NCI-H748 treated with DMSO at 0.1 percent for 48 hours (cell line): ENCODE results near the gene NINJ2.
"Not testable (repeated sequence)": the region's sequence is repeated elsewhere in the genome, so short reads cannot be mapped to it uniquely, and the experiment has no call there.

Source experiments
- DNase-seq: peaks from one replicate; lab custom pipeline; 2025; lab: John Stamatoyannopoulos, UW

The NINJ2 gene

GRCh38 chr12:641321-641720, 21.9 kb downstream of the NINJ2 start:
- not testable (repeated sequence) for DNase-seq

GRCh38 chr12:640773-641172, 22.5 kb downstream of the NINJ2 start:
- no peak for DNase-seq

GRCh38 chr12:639988-640387, 23.3 kb downstream of the NINJ2 start:
- no peak for DNase-seq

GRCh38 chr12:639566-639965, 23.7 kb downstream of the NINJ2 start:
- no peak for DNase-seq

GRCh38 chr12:638953-639557, 24.2 kb downstream of the NINJ2 start:
- DNase-seq = no peak

GRCh38 chr12:636632-637031, 26.6 kb downstream of the NINJ2 start:
- DNase-seq = no peak

- no peak for DNase-seq
These were observed 29.5 kb downstream of the NINJ2 start for GRCh38 chr12:633731-634130.

GRCh38 chr12:632102-632696, 31.0 kb downstream of the NINJ2 start:
- DNase-seq = no peak

GRCh38 chr12:630656-631632, 32.3 kb downstream of the NINJ2 start:
- no peak for DNase-seq

- not testable (repeated sequence) for DNase-seq
These were observed 34.5 kb downstream of the NINJ2 start for GRCh38 chr12:628742-629078.

GRCh38 chr12:627863-628741, 35.1 kb downstream of the NINJ2 start:
- no peak for DNase-seq

- DNase-seq = no peak
These were observed 36.0 kb downstream of the NINJ2 start for GRCh38 chr12:627285-627684.

- DNase-seq = no peak
These were observed 37.2 kb downstream of the NINJ2 start for GRCh38 chr12:625998-626397.

- DNase-seq = no peak
These were observed 39.3 kb downstream of the NINJ2 start for GRCh38 chr12:623865-624372.

- no peak for DNase-seq
These were observed 39.9 kb downstream of the NINJ2 start for GRCh38 chr12:623172-623864.

GRCh38 chr12:622416-622815, 40.8 kb downstream of the NINJ2 start:
- no peak for DNase-seq

- no peak for DNase-seq
These were observed 43.9 kb downstream of the NINJ2 start for GRCh38 chr12:619346-619745.

GRCh38 chr12:618605-619004, 44.6 kb downstream of the NINJ2 start:
- no peak for DNase-seq

GRCh38 chr12:617304-617915, 45.8 kb downstream of the NINJ2 start:
- no peak for DNase-seq

GRCh38 chr12:615620-616019, 47.6 kb downstream of the NINJ2 start:
- DNase-seq = no peak
